AG10803 (cell line): ENCODE results near the gene GRAMD1A.
"Not testable (repeated sequence)": the region's sequence is repeated elsewhere in the genome, so short reads cannot be mapped to it uniquely, and the experiment has no call there.

Source experiments
- DNase-seq: peaks from one replicate; pipeline ENCODE4 v3.0.0; 2010; ENCODE audit warnings: low read depth
- H3K4me3 ChIP-seq: 2 replicates; pipeline ENCODE4 v1.5.1; 2011; ENCODE audit warnings: mild to moderate bottlenecking, low read length, control low read depth
- TF ChIP-seq, protein P1 (sequence below): conservative IDR thresholded peaks from 2 replicates; pipeline ENCODE4 v1.5.1; 2011; ENCODE audit warnings: mild to moderate bottlenecking, low read length, control low read depth, inconsistent platforms

GRAMD1A gene

DNA sequence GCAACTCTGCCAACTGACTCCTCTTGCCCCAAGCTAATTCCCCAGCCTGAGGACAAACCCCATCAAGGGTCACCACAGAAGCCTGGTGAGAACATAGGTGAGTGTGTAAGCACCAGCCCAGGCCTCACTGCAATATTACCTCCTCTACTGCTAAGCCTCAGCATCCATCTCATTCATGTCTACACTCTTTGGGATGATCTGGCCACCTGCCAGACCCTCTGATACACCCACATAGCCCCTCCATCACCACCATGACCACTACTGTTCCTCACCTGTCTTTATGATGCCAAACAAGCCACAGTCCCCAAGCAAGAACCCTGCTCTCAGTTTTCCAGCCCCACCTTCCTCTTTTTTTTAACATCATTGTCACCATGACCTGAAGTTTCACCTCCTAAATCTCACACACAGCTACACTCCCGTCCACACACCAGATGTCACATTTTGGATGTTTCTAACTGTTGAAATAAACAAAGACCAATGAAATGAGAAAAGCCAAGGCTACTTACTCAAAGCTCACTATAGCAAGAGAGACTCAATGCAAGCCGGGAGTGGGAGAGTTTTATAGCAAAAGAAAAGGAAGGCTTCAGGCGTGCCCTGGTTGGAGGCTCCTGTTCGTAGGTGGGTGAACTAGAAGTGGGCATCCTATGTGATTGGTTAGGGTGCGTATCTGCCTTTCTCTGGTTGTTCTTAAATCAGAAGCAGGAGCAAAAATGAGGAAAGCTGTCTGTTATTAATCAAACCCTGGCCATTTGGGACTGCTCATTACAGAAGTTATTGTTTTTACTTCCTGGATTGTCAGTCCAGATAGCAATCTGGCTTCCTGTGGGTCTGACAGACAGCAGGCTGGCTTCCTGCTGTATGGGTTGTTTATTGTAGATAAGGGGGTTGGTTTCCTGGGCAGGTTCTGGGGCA, 38.1 kb upstream of the GRAMD1A start:
- TF ChIP-seq, protein P1, sequence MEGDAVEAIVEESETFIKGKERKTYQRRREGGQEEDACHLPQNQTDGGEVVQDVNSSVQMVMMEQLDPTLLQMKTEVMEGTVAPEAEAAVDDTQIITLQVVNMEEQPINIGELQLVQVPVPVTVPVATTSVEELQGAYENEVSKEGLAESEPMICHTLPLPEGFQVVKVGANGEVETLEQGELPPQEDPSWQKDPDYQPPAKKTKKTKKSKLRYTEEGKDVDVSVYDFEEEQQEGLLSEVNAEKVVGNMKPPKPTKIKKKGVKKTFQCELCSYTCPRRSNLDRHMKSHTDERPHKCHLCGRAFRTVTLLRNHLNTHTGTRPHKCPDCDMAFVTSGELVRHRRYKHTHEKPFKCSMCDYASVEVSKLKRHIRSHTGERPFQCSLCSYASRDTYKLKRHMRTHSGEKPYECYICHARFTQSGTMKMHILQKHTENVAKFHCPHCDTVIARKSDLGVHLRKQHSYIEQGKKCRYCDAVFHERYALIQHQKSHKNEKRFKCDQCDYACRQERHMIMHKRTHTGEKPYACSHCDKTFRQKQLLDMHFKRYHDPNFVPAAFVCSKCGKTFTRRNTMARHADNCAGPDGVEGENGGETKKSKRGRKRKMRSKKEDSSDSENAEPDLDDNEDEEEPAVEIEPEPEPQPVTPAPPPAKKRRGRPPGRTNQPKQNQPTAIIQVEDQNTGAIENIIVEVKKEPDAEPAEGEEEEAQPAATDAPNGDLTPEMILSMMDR, result no peak
- no peak for DNase-seq
- H3K4me3 ChIP-seq, result peak overlapping the region; percentile 80

- DNase-seq, result no peak
- H3K4me3 ChIP-seq, result peak overlapping the region; percentile 80
- TF ChIP-seq, protein P1, result no peak
These were observed 37.2 kb upstream of the GRAMD1A start for GRCh38 chr19:34962687-34963572.

DNA sequence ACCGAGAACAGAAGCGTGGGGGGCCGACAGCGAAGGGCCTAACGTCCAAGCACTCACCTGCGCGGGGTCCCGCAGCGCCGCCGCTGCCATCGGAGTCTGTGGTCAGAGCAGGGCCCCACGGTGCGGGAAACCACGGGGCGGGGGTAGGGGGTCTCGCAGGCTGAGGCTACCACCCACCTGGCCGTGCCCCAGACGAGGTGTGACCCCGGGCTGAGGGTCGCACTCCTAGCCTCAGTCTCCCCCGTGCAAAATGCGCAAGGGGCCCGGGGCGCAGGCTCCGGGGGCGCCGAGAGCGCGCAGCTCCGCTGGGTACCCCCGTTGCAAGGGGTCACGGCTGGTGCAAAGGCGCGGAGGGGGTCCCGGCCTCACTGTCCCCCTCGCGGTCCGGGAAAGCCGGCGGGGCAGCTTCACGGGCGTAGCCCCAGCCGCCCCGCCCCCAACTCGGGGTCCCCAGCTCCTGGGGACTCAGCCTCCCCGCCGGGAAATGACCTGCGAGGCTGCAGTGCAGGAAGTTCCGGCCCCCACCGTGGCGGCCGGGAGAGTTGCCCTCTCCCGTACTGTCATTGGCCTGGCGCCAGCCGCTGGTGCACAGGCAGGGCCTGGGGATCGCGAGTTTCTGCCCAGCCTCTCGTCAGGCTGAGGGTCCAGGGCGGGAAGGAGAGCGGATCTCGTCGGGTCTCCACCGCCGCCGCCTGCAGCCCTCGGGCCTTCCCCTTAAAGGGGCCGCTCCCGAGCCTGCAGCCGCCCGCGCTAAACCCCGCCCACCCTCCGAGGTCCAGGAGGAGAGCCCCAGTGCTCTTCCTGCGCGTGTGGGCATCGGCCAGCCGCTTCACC, 36.3 kb upstream of the GRAMD1A start, which contains the start of gene ZNF792:
Gene ZNF792, minus strand, starts transcription at position 657 of the 834 bp plus-strand sequence. Its CDS starts 567 bp downstream, at position 90.
- H3K4me3 ChIP-seq, result peak within 1 kb of the TSS; percentile 80
- DNase-seq, result peak; percentile 26
- TF ChIP-seq, protein P1, result no peak

DNA sequence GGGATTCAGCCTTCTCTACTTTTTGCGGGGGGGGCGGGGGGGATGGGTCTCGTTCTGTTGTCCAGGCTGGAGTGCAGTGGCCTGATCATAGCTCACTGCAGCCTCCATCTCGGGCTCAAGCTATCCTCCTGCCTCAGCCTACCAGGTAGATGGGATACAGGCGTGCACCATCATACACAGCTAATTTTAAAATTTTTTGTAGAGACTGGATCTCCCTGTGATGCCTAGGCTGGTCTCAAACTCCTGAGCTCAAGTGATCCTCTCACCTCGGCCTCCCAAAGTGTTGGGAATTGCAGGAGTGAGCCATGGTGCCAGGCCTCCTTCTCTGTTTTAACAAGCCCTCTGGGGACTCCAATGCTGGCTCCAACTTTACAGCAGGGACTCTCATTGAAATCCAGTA, 35.5 kb upstream of the GRAMD1A start:
- no peak for DNase-seq
- no peak overlapping the region for H3K4me3 ChIP-seq
- TF ChIP-seq, protein P1, result no peak

DNA sequence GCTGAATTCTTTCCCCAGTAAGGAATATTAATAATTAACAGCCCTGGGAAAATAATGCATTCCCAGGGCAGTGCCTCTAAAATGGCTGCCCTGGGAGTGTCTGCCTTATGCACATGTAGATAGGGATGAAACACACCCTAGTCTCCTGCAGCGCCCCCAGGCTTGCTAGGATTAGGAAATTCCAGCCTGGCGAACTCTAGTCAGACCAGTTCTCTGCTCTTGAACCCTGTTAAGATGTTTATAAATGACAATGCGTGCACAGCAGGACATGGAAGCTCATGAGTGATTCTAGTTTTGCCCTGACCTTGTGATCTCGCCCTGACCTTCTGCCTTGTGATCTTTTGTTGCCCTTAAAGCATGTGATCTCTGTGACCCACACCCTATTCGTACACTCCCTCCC, 34.6 kb upstream of the GRAMD1A start:
- not testable (repeated sequence) for DNase-seq, H3K4me3 ChIP-seq

GRCh38 chr19:34967551-34967950, 32.6 kb upstream of the GRAMD1A start:
- no peak for DNase-seq
- TF ChIP-seq, protein P1, result no peak
- no peak overlapping the region for H3K4me3 ChIP-seq

- TF ChIP-seq, protein P1, result no peak
These were observed 30.4 kb upstream of the GRAMD1A start for GRCh38 chr19:34969721-34970120.

GRCh38 chr19:34970185-34970780, 29.8 kb upstream of the GRAMD1A start:
- DNase-seq, result not testable (repeated sequence)

More at GRCh38 chr19:34969721-34970120, 30.4 kb upstream of the GRAMD1A start:
- H3K4me3 ChIP-seq, result no peak overlapping the region
- DNase-seq, result no peak

More at GRCh38 chr19:34970185-34970780, 29.8 kb upstream of the GRAMD1A start:
- not testable (repeated sequence) for H3K4me3 ChIP-seq
